ENCODE data around the gene ASPN. TPM values are rescaled to one million over a fixed set of nuclear protein-coding genes. Genes with fewer than 3 reads are reported as not detected.

Gene ASPN
- total and polyA plus RNA-seq, 2 of the 13 experiments (the other 11 are each of a cell fraction or from before 2014, with no cell fraction given), result not detected

DNA sequence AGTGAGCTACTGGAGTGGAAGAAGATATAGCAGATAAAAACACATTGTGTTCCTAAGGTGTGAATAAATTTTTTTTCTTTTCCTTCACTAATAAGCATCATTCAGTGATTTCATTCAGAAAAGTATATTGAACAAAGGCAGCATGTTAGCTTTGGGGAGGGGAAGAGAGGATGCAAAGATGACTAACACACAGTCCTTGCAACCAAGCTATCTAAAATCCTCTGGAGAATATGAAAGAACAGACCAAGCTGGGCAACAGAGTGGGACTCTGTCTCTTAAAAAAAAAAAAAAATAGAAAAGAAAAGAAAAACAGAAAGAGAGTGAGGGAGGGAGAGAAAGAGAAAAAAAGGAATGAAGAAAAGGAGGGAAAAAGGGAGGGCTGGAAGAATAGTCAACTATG lies 35.8 kb downstream of the ASPN start:
- in situ Hi-C loops (cut with HindIII; ENCODE audit: extremely low pct_ligation_motif_present, low pct_unique_long_range_greater_than_20kb), result loop anchor here (10.0 to 25.0 kb wide), 2 partner anchors 202 to 309 kb away; no protein-coding TSS in a partner anchor

More for the DNA sequence above, 35.8 kb downstream of the ASPN start:
- no peaks in the 10 kb centered on the region for H3K36me3 ChIP-seq (replicated peaks in 1 of 2; ENCODE audit: control insufficient read depth in 1 of 2, insufficient read depth in 2 of 2, low read length in 2 of 2)
- no peaks in the 10 kb centered on the region for H3K9me3 ChIP-seq (ENCODE audit: low read length)
- TF ChIP-seq HDAC6 (IDR thresholded peaks at IDR 0.05; ENCODE audit: low read depth, low read length) (no peak), ZFX (CRISPR knock-in tag; IDR thresholded peaks at IDR 0.05; ENCODE audit: low read depth) (no peak), ZFP62 (CRISPR knock-in tag; IDR thresholded peaks at IDR 0.05) (no peak), ZNF644 (CRISPR knock-in tag; IDR thresholded peaks at IDR 0.05; ENCODE audit: low read depth) (no peak), TSC22D2 (CRISPR knock-in tag; IDR thresholded peaks at IDR 0.05; ENCODE audit: borderline replicate concordance) (no peak), SOX6 (IDR thresholded peaks at IDR 0.05) (no peak), SOX6 (CRISPR knock-in tag; IDR thresholded peaks at IDR 0.05) (no peak), ARNT (IDR thresholded peaks at IDR 0.05) (no peak), ATF7-NPFF (CRISPR knock-in tag; IDR thresholded peaks at IDR 0.05; ENCODE audit: low read depth) (no peak)
- TF ChIP-seq, protein P1, sequence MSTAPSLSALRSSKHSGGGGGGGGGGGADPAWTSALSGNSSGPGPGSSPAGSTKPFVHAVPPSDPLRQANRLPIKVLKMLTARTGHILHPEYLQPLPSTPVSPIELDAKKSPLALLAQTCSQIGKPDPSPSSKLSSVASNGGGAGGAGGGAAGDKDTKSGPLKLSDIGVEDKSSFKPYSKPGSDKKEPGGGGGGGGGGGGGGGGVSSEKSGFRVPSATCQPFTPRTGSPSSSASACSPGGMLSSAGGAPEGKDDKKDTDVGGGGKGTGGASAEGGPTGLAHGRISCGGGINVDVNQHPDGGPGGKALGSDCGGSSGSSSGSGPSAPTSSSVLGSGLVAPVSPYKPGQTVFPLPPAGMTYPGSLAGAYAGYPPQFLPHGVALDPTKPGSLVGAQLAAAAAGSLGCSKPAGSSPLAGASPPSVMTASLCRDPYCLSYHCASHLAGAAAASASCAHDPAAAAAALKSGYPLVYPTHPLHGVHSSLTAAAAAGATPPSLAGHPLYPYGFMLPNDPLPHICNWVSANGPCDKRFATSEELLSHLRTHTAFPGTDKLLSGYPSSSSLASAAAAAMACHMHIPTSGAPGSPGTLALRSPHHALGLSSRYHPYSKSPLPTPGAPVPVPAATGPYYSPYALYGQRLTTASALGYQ (CRISPR knock-in tag; IDR thresholded peaks at IDR 0.05), result no peak
- TF ChIP-seq, protein P2, sequence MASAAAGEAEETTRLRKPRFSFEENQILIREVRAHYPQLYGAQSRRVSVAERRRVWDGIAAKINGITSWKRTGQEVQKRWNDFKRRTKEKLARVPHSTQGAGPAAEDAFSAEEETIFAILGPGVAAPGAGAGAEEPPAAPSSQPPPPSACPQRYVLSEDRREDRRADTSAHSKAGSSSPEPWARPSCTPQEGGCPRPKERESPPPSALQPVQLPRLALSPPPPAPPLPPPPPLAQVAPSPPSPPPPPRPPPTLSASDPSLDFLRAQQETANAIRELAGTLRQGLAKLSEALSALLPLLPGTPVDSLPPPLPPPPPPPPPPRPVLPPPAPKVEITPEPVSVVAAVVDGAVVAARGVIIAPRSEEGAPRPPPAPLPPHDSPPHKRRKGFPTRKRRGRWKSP (CRISPR knock-in tag; IDR thresholded peaks at IDR 0.05), result no peak
- intact Hi-C loops (cut with micrococcal nuclease; ENCODE audit: unreplicated experiment), result no loop called here
- FAIRE-seq (no peak), ATAC-seq (no peak), DNase-seq (ENCODE audit: low spot score) (no peak)
- CTCF ChIA-PET (ENCODE audit: low intra/inter-chr PET ratio, low total read pairs), result no interaction called here
- POLR2A ChIA-PET, result no interaction called here
- H3K27ac ChIP-seq (ENCODE audit: extremely low read length, insufficient read depth, low read length), result no peak overlapping the region
- H3K4me1 ChIP-seq (ENCODE audit: insufficient read depth, low read length), result no peaks in the 10 kb centered on the region
- H3K27me3 ChIP-seq (ENCODE audit: control insufficient read depth in 1 of 2, insufficient read depth in 2 of 2, low read length in 2 of 2), result no peaks in the 10 kb centered on the region
- no peak overlapping the region for H2AFZ ChIP-seq (ENCODE audit: low read length)
- no TSS peak for BruUV-seq (replicated peaks)
- no peaks in the 10 kb centered on the region for H3K79me2 ChIP-seq (ENCODE audit: insufficient read depth, low read length)
- no peak overlapping the region for H3K4me3 ChIP-seq (replicated peaks in 1 of 3; ENCODE audit: insufficient read depth in 1 of 3, low read depth in 2 of 3, low read length in 3 of 3)
- H3K9ac ChIP-seq (ENCODE audit: insufficient read depth, low read depth, low read length), result no peak overlapping the region
- no peaks in the 10 kb centered on the region for H4K20me1 ChIP-seq (ENCODE audit: insufficient read depth, low read length)
- H3K4me2 ChIP-seq (ENCODE audit: low read depth, low read length), result no peak overlapping the region

Measured in HepG2 (cell line).